Prostate gland (tissue), 2 donors: ENCODE data around the gene NUP205. TPM values are rescaled to one million over a fixed set of nuclear protein-coding genes. Genes with fewer than 3 reads are reported as not detected.

Experiments used
- DNase-seq: peaks from one replicate; pipeline ENCODE4 v3.0.0-alpha.2; 2019; ENCODE audit warnings: low spot score
- H3K27ac ChIP-seq, 2 donors: fragments of 200-600 bp; sonication (generic); 2 replicates each; pipeline ENCODE4 v1.5.1; 2017 to 2019
- H3K27me3 ChIP-seq: fragments of 200-600 bp; sonication (generic); replicated peaks from 2 replicates; pipeline ENCODE4 v1.5.1; 2019; ENCODE audit not compliant: insufficient read depth
- H3K36me3 ChIP-seq, 2 donors: fragments of 200-600 bp; sonication (generic); 1 replicate in 1 of 2; 2 replicates in 1 of 2; pipeline versions ENCODE4 v1.5.1 to v1.8.1; 2017 to 2019
- H3K4me1 ChIP-seq: fragments of 200-600 bp; sonication (generic); replicated peaks from 2 replicates; pipeline ENCODE4 v1.5.1; 2019
- H3K4me3 ChIP-seq, 2 donors: fragments of 200-600 bp; sonication (generic); 2 replicates each; pipeline ENCODE4 v1.5.1; 2017 to 2019
- H3K9me3 ChIP-seq: fragments of 200-600 bp; sonication (generic); 2 replicates; pipeline ENCODE4 v1.5.1; 2017
- POLR2A ChIP-seq: fragments of 450-650 bp; IDR thresholded peaks from one replicate; pipeline ENCODE4 v1.6.1; 2016; ENCODE audit warnings: antibody characterized with exemption, mild to moderate bottlenecking
- POLR2AphosphoS5 ChIP-seq: sonication (generic); formaldehyde crosslinking; IDR thresholded peaks from one replicate; pipeline ENCODE4 v1.6.1; 2017; ENCODE audit warnings: antibody characterized with exemption
- WGBS: methylation state at CpG from one replicate; pipeline ENCODE4 v1.1.5; 2018; 5-methylcytosine and 5-hydroxymethylcytosine counted together
- intact Hi-C: fragments of 100-400 bp; cut with DNase I; formaldehyde crosslinking; loops from one replicate; pipeline ENCODE4 v1.14.2; 2022
- total RNA-seq, 2 donors: library from RNA; depleted of rRNA; stranded (reverse); fragments of >200 nt; gene quantifications; one replicate each; pipeline ENCODE4 v1.1.0, GENCODE V29; 2016
- TF ChIP-seq, protein P1 (sequence below), 4 experiments: fragments of 200-600 bp in 2 of 4; fragments of 450-650 bp in 2 of 4; sonication (generic) in 2 of 4; IDR thresholded peaks; 1 replicate in 3 of 4; 2 replicates in 1 of 4; pipeline ENCODE4 v1.5.1; 2016 to 2019; ENCODE audit warnings: antibody characterized with exemption in 4 of 4, mild to moderate bottlenecking in 2 of 4, moderate library complexity in 2 of 4

NUP205 gene
- total RNA-seq, 2 donors from 2014 or later = 33.1 to 62.4 TPM

DNA sequence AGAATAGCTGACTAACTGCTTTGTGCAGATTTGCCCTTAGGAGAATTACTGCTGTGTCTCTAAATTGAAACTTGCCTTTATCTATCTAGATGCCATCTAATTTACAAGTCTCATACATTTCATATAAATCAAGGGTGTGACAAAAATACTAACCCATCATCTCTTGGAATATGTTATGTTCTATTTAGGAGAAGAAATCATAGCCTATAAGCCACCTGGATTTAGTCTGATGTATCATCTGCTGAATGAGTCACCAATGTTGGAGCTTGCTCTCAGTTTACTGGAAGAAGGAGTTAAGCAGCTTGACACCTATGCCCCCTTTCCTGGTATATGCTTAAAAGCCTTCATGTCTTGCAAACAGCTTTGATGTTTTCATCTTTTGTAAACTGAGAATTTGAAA is 43.5 kb downstream of the NUP205 start:
- Histone ChIP-seq H3K4me3 (no peak overlapping the region), H3K36me3 (no peaks in the 10 kb centered on the region), H3K27ac (no peak overlapping the region), H3K27me3 (no peaks in the 10 kb centered on the region), H3K9me3 (no peaks in the 10 kb centered on the region), H3K4me1 (no peaks in the 10 kb centered on the region)
- no peak for TF ChIP-seq POLR2AphosphoS5
- no peak for TF ChIP-seq POLR2A
- TF ChIP-seq, protein P1, sequence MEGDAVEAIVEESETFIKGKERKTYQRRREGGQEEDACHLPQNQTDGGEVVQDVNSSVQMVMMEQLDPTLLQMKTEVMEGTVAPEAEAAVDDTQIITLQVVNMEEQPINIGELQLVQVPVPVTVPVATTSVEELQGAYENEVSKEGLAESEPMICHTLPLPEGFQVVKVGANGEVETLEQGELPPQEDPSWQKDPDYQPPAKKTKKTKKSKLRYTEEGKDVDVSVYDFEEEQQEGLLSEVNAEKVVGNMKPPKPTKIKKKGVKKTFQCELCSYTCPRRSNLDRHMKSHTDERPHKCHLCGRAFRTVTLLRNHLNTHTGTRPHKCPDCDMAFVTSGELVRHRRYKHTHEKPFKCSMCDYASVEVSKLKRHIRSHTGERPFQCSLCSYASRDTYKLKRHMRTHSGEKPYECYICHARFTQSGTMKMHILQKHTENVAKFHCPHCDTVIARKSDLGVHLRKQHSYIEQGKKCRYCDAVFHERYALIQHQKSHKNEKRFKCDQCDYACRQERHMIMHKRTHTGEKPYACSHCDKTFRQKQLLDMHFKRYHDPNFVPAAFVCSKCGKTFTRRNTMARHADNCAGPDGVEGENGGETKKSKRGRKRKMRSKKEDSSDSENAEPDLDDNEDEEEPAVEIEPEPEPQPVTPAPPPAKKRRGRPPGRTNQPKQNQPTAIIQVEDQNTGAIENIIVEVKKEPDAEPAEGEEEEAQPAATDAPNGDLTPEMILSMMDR (IDR thresholded peaks at IDR 0.05) = no peak
- DNase-seq = no peak
- intact Hi-C loops = no loop called here

DNA sequence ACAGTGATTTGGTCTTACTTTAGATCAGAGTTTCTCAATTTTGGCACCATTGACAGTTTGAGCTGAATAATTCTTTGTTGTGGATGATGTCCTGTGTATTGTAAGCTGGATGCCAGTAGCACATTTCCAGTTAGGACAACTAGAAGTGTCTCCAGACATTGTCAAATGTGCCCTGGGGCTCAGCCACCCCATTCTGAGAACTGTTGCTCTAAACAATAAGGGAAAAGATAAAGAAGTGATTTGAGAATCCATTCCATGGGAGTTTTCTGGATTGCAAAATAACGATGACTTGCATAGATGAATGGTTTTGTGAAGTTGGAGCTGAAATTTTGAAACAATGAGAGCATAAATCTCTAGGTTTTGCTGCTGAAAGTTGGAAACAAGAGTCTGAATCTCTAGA is 44.6 kb downstream of the NUP205 start:
- Histone ChIP-seq H3K4me3 (no peak overlapping the region), H3K36me3 (no peaks in the 10 kb centered on the region), H3K27me3 (no peaks in the 10 kb centered on the region), H3K27ac (no peak overlapping the region), H3K9me3 (no peaks in the 10 kb centered on the region), H3K4me1 (no peaks in the 10 kb centered on the region)
- no peak for TF ChIP-seq POLR2A
- no peak for TF ChIP-seq POLR2AphosphoS5
- TF ChIP-seq, protein P1 (IDR thresholded peaks at IDR 0.05) = no peak
- intact Hi-C loops = no loop called here
- DNase-seq = no peak
- WGBS = 81% methylated on average over 1 of the region's 1 CpG

- Histone ChIP-seq H3K27me3 (no peaks in the 10 kb centered on the region), H3K27ac (no peak overlapping the region), H3K36me3 (peaks cover 0 to 9% of the 10 kb centered on the region in 2 donors), H3K4me3 (no peak overlapping the region), H3K9me3 (no peaks in the 10 kb centered on the region), H3K4me1 (no peaks in the 10 kb centered on the region)
- 100% methylated on average over 1 of the region's 1 CpG for WGBS
- no peak for DNase-seq
- intact Hi-C loops = no loop called here
- TF ChIP-seq, protein P1 (IDR thresholded peaks at IDR 0.05) = no peak
- TF ChIP-seq POLR2AphosphoS5 = no peak
- TF ChIP-seq POLR2A = no peak
Observed at GRCh38 chr7:135616136-135616535, 58.4 kb downstream of the NUP205 start.

DNA sequence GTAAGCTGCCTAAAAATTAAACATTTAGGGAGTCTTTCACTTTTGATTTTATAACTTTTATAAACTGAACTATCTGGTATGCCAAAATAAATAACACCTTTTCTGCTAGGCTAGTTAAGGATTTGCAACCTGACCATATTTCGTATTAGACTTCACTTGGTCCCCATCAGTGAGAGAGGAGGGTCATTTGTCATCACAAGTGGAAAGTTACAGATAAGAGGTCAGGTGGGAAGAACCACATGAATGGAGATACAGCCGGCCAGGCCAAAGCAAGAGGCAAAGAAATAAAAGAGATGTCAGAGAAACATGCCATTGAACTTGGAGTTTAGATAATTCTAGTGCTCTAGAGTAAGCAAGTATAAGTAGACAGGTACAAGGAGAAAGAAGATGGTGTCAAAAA is 60.1 kb downstream of the NUP205 start:
- H3K27ac ChIP-seq = no peak overlapping the region
- DNase-seq = no peak
- H3K4me1 ChIP-seq = no peaks in the 10 kb centered on the region
- 94% methylated on average over 2 of the region's 2 CpGs for WGBS
- TF ChIP-seq POLR2A (no peak), POLR2AphosphoS5 (no peak)
- TF ChIP-seq, protein P1 (IDR thresholded peaks at IDR 0.05) = no peak
- no peaks in the 10 kb centered on the region for H3K9me3 ChIP-seq
- H3K4me3 ChIP-seq = no peak overlapping the region
- intact Hi-C loops = no loop called here
- H3K27me3 ChIP-seq = no peaks in the 10 kb centered on the region
- H3K36me3 ChIP-seq = peaks cover 0 to 9% of the 10 kb centered on the region in 2 donors

DNA sequence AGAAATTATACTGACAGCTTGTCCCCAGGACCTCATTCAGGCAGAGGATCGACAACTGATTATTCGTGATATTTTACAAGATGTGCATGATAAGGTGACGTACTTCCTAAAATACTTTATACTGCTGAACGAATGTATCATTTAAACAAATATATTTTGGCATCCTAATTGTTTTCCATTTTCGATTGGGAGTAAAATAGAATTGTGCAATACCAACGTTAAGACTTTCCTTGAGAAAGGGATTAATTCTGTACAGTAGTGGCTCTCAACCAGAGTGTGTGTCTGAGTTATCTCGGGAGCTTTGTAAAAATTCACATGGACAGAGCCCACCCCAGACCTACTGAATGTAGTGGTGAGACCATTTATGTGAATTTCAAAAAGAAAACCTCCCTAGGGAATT is 60.8 kb downstream of the NUP205 start:
- H3K36me3 ChIP-seq = peaks cover 0 to 9% of the 10 kb centered on the region in 2 donors

More for the DNA sequence above, 60.8 kb downstream of the NUP205 start:
- TF ChIP-seq POLR2AphosphoS5 (no peak), POLR2A (no peak)
- TF ChIP-seq, protein P1 (IDR thresholded peaks at IDR 0.05) = no peak
- no peak for DNase-seq
- no peak overlapping the region for H3K27ac ChIP-seq
- H3K27me3 ChIP-seq = no peaks in the 10 kb centered on the region
- H3K4me1 ChIP-seq = no peaks in the 10 kb centered on the region
- 86% methylated on average over 7 of the region's 7 CpGs for WGBS
- intact Hi-C loops = no loop called here
- no peak overlapping the region for H3K4me3 ChIP-seq
- H3K9me3 ChIP-seq = no peaks in the 10 kb centered on the region
